ENCODE data around the gene ALK. TPM values are rescaled to one million over a fixed set of nuclear protein-coding genes. Genes with fewer than 3 reads are reported as not detected.

Gene ALK
- total and polyA plus RNA-seq, 10 of the 15 experiments (the other 5 are each of a cell fraction or from before 2014, with no cell fraction given): 0.11 TPM; not detected in 9

DNA sequence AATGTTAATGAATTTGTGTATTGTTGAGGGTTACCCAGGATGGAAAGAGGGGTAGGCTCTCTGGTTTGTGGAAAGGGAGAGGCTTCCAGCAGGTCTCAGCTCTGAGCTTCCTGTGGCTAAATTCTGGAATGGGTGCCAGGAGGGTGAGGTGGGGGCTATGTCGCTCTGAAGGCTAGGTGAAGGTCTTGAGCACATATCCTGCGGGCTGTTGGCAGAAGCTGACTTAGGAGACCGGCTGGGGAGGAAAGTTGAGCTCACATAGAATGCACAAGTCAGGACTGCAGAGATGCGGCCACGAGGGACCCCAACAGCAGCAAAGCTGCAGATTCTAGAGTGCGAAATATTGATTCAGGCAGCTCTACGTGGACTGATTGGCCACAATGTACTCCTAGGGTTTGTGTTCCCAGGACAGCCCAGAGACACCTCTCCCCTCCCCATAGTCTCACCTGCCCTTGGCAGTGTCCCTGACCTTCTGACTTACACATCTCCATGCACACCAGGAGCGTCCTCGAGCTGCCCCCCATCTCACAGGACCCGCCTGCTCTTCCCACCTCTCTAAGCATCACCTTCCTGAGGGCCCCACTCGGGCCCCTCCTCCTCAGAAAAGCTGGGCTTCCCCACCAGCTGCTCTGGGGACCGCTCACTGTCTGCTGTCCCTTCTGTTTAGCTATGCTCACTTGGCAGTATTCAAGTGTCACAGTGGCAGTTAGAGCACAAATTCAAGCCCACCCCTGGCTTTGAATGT is 72.6 kb downstream of the ALK start:
- H3K36me3 ChIP-seq (ENCODE audit: control insufficient read depth in 2 of 2, insufficient read depth in 2 of 2, low read length in 1 of 2): no peaks in the 10 kb centered on the region
- ATAC-seq (no peak), DNase-seq (ENCODE audit: low read depth, low spot score) (no peak), FAIRE-seq (no peak)
- intact Hi-C loops (cut with micrococcal nuclease; ENCODE audit: unreplicated experiment) (no loop called here), in situ Hi-C loops (cut with MboI) (loop anchor here (10.0 kb wide), 1 partner anchor 894 kb away; no protein-coding TSS in a partner anchor)
- POLR2A ChIA-PET: no interaction called here
- H3K27me3 ChIP-seq (replicated peaks in 1 of 2; ENCODE audit: control insufficient read depth in 2 of 2, insufficient read depth in 2 of 2, low read length in 1 of 2): peaks cover 4 to 6% of the 10 kb centered on the region in 2 experiments
- H2AFZ ChIP-seq (ENCODE audit: control insufficient read depth, low read depth, low read length): no peak overlapping the region
- 6% methylated on average over 12 of the region's 12 CpGs for WGBS (ENCODE audit: insufficient coverage, insufficient replicate concordance, low lambda C conversion rate, missing lambda C conversion rate)
- BruUV-seq (replicated peaks): no TSS peak
- no peak for TF ChIP-seq ZSCAN29 (IDR thresholded peaks at IDR 0.05)
- TF ChIP-seq LARP7 (IDR thresholded peaks at IDR 0.05): no peak
- no peak for TF ChIP-seq EP300 (IDR thresholded peaks at IDR 0.05; ENCODE audit: borderline replicate concordance in 1 of 2, control insufficient read depth in 1 of 2, low read depth in 2 of 2, low read length in 2 of 2)
- TF ChIP-seq, protein P1, sequence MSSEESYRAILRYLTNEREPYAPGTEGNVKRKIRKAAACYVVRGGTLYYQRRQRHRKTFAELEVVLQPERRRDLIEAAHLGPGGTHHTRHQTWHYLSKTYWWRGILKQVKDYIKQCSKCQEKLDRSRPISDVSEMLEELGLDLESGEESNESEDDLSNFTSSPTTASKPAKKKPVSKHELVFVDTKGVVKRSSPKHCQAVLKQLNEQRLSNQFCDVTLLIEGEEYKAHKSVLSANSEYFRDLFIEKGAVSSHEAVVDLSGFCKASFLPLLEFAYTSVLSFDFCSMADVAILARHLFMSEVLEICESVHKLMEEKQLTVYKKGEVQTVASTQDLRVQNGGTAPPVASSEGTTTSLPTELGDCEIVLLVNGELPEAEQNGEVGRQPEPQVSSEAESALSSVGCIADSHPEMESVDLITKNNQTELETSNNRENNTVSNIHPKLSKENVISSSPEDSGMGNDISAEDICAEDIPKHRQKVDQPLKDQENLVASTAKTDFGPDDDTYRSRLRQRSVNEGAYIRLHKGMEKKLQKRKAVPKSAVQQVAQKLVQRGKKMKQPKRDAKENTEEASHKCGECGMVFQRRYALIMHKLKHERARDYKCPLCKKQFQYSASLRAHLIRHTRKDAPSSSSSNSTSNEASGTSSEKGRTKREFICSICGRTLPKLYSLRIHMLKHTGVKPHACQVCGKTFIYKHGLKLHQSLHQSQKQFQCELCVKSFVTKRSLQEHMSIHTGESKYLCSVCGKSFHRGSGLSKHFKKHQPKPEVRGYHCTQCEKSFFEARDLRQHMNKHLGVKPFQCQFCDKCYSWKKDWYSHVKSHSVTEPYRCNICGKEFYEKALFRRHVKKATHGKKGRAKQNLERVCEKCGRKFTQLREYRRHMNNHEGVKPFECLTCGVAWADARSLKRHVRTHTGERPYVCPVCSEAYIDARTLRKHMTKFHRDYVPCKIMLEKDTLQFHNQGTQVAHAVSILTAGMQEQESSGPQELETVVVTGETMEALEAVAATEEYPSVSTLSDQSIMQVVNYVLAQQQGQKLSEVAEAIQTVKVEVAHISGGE (CRISPR knock-in tag; IDR thresholded peaks at IDR 0.05): no peak
- TF ChIP-seq, protein P2, sequence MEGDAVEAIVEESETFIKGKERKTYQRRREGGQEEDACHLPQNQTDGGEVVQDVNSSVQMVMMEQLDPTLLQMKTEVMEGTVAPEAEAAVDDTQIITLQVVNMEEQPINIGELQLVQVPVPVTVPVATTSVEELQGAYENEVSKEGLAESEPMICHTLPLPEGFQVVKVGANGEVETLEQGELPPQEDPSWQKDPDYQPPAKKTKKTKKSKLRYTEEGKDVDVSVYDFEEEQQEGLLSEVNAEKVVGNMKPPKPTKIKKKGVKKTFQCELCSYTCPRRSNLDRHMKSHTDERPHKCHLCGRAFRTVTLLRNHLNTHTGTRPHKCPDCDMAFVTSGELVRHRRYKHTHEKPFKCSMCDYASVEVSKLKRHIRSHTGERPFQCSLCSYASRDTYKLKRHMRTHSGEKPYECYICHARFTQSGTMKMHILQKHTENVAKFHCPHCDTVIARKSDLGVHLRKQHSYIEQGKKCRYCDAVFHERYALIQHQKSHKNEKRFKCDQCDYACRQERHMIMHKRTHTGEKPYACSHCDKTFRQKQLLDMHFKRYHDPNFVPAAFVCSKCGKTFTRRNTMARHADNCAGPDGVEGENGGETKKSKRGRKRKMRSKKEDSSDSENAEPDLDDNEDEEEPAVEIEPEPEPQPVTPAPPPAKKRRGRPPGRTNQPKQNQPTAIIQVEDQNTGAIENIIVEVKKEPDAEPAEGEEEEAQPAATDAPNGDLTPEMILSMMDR (IDR thresholded peaks at IDR 0.05 in 2 of 3, conservative IDR thresholded peaks at IDR 0.05 in 1 of 3; ENCODE audit: control insufficient read depth in 2 of 3, extremely low read depth in 1 of 3, insufficient read depth in 1 of 3, low read depth in 3 of 3, low read length in 3 of 3): no peak
- no peak for TF ChIP-seq MEF2A (IDR thresholded peaks at IDR 0.05; ENCODE audit: insufficient read depth, low read depth, low read length)
- TF ChIP-seq, protein P3, sequence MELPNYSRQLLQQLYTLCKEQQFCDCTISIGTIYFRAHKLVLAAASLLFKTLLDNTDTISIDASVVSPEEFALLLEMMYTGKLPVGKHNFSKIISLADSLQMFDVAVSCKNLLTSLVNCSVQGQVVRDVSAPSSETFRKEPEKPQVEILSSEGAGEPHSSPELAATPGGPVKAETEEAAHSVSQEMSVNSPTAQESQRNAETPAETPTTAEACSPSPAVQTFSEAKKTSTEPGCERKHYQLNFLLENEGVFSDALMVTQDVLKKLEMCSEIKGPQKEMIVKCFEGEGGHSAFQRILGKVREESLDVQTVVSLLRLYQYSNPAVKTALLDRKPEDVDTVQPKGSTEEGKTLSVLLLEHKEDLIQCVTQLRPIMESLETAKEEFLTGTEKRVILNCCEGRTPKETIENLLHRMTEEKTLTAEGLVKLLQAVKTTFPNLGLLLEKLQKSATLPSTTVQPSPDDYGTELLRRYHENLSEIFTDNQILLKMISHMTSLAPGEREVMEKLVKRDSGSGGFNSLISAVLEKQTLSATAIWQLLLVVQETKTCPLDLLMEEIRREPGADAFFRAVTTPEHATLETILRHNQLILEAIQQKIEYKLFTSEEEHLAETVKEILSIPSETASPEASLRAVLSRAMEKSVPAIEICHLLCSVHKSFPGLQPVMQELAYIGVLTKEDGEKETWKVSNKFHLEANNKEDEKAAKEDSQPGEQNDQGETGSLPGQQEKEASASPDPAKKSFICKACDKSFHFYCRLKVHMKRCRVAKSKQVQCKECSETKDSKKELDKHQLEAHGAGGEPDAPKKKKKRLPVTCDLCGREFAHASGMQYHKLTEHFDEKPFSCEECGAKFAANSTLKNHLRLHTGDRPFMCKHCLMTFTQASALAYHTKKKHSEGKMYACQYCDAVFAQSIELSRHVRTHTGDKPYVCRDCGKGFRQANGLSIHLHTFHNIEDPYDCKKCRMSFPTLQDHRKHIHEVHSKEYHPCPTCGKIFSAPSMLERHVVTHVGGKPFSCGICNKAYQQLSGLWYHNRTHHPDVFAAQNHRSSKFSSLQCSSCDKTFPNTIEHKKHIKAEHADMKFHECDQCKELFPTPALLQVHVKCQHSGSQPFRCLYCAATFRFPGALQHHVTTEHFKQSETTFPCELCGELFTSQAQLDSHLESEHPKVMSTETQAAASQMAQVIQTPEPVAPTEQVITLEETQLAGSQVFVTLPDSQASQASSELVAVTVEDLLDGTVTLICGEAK (IDR thresholded peaks at IDR 0.05; ENCODE audit: borderline replicate concordance): no peak
- TF ChIP-seq FOXM1 (IDR thresholded peaks at IDR 0.05; ENCODE audit: low read depth, low read length): no peak
- no peak overlapping the region for H3K9ac ChIP-seq (ENCODE audit: control insufficient read depth, insufficient read depth, low read length)
- H3K4me1 ChIP-seq (ENCODE audit: control insufficient read depth, insufficient read depth, low read length): no peaks in the 10 kb centered on the region
- SMC1A ChIA-PET (ENCODE audit: uncharacterized antibody, unreplicated experiment): no interaction called here
- no peak overlapping the region for H3K4me3 ChIP-seq
- H3K27ac ChIP-seq (ENCODE audit: control insufficient read depth, insufficient read depth): no peak overlapping the region
- H3K4me2 ChIP-seq (ENCODE audit: control insufficient read depth, insufficient read depth): no peak overlapping the region
- CTCF ChIA-PET: no interaction called here
- H4K20me1 ChIP-seq (ENCODE audit: control insufficient read depth, insufficient read depth): no peaks in the 10 kb centered on the region; the same call in 1 of the 2 replicates
- no peaks in the 10 kb centered on the region for H3K9me3 ChIP-seq (replicated peaks; ENCODE audit: control insufficient read depth, insufficient read depth, low read length)
- RAD21 ChIA-PET (ENCODE audit: unreplicated experiment): no interaction called here
- H3K79me2 ChIP-seq (ENCODE audit: control insufficient read depth, insufficient read depth, low read length): no peaks in the 10 kb centered on the region

Data from GM12878 (cell line).